GM18526 (cell line): ENCODE results near the gene FFAR1.

Experiments
- POLR2A ChIP-seq: IDR thresholded peaks from 3 replicates; pipeline ENCODE4 v1.6.1; 2011; ENCODE audit not compliant: insufficient read length; ENCODE audit errors: extremely low read depth

Gene FFAR1

DNA sequence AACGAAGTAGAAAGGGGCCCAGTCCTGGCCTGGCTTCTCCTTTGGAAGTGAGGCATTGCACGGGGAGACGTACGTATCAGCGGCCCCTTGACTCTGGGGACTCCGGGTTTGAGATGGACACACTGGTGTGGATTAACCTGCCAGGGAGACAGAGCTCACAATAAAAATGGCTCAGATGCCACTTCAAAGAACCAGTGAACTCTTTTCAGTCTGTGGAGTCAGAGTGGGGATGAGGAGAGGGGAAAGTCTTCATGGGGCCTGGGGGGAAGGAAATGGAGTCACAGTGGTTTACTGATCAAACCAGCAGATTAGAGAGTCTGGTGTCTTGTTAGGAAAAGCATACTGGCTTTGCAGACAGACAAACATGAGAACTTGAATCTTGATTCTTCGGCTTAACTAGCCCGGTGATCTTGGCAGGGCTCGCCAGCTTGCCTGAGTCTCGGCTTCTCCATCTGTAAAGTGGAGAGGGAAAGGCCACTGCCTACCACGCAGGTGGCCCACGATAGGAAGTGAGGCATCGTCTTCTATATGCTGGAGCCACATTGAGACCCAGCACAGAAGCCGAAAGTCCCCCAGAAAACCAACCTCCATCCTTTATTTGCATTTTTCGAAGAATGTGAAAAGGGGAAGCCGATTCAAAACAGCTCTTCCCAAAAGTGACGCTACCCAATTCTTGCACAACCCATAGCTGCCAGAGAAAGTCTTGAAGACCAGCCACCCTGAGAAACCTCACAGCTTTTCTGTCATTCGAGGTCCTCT is at the start of gene FFAR1:
Gene FFAR1 (plus strand): TSS at position 732 of the 759 bp plus-strand sequence. CDS start 3,650 bp downstream, outside the sequence.
- TF ChIP-seq POLR2A, result peak; percentile 44

DNA sequence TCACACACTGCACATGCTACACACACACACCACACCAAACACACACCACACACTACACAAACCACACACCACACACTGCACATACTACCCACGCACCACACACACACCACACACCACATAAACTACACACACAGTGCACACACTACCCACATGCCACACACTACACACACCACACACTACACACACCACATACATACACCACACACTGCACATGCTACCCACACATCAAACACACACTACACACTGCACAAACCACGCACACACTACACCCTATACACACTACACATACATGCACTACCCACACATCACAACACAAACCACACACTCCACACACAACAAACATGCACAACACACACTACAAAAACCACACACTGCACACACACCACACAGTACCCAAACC is 49.8 kb upstream of the FFAR1 start:
- no peak for TF ChIP-seq POLR2A

DNA sequence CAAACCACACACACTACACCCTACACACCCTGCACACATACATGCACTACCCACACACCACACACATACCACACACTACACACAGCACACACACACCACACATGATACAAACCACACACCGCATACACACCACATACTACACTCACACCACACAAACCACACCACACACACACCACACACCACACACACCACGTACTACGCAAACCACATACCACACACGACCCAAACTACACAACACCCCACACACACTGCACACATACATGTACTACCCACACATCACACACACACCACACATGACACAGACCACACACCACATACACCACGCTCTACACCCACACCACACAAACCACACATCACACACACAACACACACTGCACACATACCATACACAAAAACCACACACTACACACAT is 49.1 kb upstream of the FFAR1 start:
- TF ChIP-seq POLR2A, result no peak

DNA sequence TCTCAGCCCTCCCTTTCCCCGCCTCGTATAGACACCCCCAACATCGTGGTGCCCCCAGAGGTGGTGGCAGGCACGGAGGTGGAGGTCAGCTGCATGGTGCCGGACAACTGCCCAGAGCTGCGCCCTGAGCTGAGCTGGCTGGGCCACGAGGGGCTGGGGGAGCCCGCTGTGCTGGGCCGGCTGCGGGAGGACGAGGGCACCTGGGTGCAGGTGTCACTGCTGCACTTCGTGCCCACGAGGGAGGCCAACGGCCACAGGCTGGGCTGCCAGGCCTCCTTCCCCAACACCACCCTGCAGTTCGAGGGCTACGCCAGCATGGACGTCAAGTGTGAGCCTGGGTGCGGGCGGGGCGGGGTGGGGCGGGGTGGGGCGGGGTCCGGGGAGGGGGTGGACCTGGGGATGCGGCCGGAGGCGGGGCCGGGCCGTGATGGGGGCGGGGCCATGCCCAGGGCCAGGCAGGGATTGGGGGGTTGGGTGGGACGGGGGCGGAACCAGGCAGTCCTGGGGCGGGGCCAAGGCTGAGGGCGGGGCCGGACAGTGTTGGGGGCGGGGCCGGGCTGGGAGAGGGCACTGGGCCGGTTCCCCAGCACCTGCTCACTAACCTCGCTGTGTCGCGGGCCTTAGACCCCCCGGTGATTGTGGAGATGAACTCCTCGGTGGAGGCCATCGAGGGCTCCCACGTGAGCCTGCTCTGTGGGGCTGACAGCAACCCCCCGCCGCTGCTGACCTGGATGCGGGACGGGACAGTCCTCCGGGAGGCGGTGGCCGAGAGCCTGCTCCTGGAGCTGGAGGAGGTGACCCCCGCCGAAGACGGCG is 48.0 kb upstream of the FFAR1 start:
- no peak for TF ChIP-seq POLR2A

DNA sequence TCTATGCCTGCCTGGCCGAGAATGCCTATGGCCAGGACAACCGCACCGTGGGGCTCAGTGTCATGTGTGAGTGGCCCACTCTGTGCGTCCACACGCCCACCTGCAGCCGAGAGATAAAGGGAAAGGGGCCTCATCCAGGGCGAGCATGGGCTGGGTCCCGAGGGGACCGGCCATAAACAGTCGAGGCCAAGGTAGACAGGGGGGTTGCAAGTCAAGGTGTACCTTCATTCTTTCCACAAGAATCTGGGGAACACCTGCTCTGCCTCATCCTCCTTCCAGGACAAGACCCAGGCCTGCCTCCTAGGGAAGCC is 47.4 kb upstream of the FFAR1 start:
- no peak for TF ChIP-seq POLR2A

GRCh38 chr19:35301961-35302360 is 45.7 kb upstream of the FFAR1 start:
- no peak for TF ChIP-seq POLR2A

DNA sequence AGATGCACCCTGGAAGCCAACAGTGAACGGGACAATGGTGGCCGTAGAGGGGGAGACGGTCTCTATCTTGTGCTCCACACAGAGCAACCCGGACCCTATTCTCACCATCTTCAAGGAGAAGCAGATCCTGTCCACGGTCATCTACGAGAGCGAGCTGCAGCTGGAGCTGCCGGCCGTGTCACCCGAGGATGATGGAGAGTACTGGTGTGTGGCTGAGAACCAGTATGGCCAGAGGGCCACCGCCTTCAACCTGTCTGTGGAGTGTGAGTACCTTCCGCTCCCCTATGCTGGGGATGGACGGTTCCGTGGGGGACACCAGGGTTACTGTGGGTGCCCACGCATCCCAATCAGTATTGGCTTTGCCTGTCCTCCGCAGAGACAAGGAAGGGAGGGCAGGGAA is 45.3 kb upstream of the FFAR1 start:
- no peak for TF ChIP-seq POLR2A

DNA sequence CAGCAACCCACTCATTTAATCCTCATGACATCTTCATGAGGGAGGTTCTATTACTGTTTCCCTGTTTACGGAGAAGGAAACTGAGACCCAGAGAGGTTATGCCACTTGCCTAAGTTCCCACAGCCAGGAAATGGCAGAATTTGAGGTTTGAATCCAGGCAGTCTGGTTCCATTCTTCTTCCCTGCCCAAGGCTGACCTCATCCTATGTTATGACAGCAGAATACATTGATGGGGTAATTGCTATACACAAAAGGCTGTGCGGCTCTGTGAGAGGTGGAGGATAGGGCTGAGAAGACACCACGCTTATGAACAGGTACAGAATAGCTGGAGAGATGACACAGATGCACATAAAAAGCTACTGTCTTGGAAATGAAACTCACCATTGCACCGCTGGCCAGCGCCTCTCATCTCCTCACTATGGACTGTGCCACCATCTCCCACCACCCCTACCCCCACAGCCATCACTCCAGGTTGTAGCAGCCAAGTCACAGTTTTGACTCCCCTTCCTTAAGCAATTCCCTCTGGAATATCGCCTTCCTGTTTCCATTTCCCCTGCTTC is 44.3 kb upstream of the FFAR1 start:
- TF ChIP-seq POLR2A, result no peak

DNA sequence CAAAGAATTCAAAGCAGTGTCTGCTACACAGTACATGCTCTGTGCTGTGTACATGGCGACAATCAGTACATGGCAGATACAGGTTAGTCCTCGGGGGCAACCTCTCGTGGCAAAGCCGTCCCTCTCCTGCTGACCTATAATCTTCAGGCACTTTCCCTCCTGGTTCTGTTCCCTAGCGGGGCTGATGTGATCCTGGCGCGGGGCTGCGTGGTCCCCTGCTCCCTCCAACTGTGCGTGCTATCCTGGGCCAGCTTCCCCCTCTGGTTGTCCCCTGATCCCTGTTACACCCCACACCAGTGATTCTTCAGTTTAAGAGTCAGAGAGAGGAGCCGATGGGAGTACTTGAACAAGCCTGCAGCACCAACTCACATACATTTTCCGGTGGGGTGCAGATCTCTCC is 43.7 kb upstream of the FFAR1 start:
- no peak for TF ChIP-seq POLR2A

DNA sequence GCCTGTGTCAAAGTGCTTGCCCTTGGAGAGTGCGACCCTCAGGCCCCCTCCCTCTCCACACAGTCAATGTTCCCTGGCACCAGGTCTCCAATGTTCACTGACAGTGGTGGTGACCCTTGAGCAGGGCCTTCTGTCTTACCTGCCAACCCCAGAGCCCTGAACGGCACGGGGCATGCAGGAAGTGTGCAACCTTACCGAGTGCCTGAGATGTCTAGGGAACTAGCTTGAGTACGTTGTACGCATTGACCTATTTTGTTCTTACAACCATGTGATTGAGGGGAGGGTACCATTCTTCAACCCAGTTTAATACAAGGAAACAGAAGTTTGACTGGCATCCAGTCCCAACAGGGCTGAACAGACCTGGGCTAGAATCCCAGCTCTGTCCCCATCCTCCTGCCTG is 42.5 kb upstream of the FFAR1 start:
- no peak for TF ChIP-seq POLR2A

- TF ChIP-seq POLR2A, result no peak
Measured at GRCh38 chr19:35306473-35307246, 41.0 kb upstream of the FFAR1 start.

DNA sequence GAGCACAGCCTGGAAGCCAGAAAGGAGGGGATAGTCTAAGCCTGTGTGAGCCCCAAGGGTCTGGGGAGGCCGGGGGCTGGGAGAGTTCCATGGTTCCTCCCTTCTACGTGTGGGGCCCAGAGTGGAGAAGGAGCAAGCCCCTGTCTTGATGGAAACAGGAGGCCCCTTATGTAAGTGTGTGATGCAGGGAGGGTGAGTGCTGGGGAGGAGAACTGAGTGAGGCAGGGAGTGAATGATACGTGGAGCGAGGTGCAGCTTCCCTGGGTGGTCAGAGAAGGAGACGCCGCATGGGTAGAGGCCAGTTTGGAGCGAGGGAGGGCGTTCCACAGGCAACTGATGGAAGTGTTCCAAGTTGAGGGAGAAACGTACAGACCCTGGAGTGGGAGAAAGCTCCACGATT is 39.8 kb upstream of the FFAR1 start:
- no peak for TF ChIP-seq POLR2A

GRCh38 chr19:35308910-35309309 is 38.8 kb upstream of the FFAR1 start:
- TF ChIP-seq POLR2A, result no peak

DNA sequence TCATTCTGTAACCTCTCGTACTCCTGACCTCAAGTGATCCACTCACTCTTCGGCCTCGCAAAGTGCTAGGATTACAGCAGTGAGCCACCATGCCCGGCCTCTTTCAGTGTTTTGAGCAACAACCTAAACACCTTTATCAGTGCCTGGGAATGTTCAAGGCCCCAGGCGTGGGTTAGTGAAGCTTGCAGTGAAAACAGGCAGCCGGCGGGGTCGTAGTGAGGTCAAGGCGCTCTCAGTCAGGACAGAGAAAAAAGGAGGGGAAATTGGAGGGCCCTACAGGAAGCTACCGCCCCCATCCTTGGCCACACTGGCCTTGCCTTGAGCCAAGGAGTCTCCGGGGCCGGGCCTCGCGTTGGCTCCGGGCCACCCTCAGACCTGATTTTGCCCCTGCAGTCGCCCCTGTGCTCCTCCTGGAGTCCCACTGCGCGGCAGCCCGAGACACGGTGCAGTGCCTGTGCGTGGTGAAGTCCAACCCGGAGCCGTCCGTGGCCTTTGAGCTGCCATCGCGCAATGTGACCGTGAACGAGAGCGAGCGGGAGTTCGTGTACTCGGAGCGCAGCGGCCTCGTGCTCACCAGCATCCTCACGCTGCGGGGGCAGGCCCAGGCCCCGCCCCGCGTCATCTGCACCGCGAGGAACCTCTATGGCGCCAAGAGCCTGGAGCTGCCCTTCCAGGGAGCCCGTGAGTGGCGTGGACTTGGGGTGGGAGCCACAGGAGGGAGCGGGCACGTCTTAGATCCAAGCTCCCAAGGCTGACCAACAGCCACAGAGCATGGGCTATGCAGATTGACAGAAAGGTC is 38.0 kb upstream of the FFAR1 start:
- no peak for TF ChIP-seq POLR2A

DNA sequence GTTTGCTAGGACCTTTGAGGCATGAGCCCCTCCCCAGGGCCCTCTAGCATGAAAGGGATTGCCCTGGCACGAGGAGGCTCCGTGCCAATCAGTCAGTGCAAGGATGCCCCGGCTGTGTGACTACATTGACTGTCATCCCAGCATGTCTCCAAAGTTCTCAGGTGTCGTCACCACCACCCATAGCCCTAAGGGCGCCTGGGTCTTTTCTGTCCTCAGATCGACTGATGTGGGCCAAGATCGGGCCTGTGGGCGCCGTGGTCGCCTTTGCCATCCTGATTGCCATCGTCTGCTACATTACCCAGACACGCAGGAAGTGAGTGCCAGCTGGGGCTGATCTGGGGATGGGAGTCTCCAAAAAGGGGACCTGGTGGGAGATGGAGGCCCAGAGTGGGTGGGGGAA is 37.4 kb upstream of the FFAR1 start:
- TF ChIP-seq POLR2A, result no peak
